ENCODE results near the gene TBX19.

GRCh38 chr1:168287237-168287664 is 6.6 kb downstream of the TBX19 start:
- TF ChIP-seq, protein P1, sequence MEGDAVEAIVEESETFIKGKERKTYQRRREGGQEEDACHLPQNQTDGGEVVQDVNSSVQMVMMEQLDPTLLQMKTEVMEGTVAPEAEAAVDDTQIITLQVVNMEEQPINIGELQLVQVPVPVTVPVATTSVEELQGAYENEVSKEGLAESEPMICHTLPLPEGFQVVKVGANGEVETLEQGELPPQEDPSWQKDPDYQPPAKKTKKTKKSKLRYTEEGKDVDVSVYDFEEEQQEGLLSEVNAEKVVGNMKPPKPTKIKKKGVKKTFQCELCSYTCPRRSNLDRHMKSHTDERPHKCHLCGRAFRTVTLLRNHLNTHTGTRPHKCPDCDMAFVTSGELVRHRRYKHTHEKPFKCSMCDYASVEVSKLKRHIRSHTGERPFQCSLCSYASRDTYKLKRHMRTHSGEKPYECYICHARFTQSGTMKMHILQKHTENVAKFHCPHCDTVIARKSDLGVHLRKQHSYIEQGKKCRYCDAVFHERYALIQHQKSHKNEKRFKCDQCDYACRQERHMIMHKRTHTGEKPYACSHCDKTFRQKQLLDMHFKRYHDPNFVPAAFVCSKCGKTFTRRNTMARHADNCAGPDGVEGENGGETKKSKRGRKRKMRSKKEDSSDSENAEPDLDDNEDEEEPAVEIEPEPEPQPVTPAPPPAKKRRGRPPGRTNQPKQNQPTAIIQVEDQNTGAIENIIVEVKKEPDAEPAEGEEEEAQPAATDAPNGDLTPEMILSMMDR (IDR thresholded peaks at IDR 0.05 in 2 of 3, conservative IDR thresholded peaks at IDR 0.05 in 1 of 3; ENCODE audit: borderline replicate concordance in 1 of 3, insufficient read depth in 1 of 3, low read depth in 2 of 3, low read length in 2 of 3), result no peak
- no peak for TF ChIP-seq RAD21 (IDR thresholded peaks at IDR 0.05; ENCODE audit: low read depth)

Data from HCT116 (cell line).